Activated CD8-positive, alpha-beta memory T cell treated with anti-CD3 and anti-CD28 coated beads, Interleukin-2, amount 10 ng/mL, durations not matched to agents 7 days and 5 days (primary cell): ENCODE data around the gene NDUFB11. TPM values are rescaled to one million over a fixed set of nuclear protein-coding genes. Genes with fewer than 3 reads are reported as not detected.

ENCODE experiments used
- ATAC-seq: fragments of 150-1000 bp; cut with Tn5 transposase; one replicate; pipeline ENCODE4 v1.10.0; 2021; ENCODE audit warnings: moderate library complexity
- CTCF ChIA-PET: fragments of 350-600 bp; sonication (Branson Sonifier 250); formaldehyde crosslinking; loops from one replicate; lab custom pipeline; 2021; ENCODE audit warnings: antibody characterized with exemption; lab: Charles Lee
- DNase-seq: peaks from one replicate; pipeline ENCODE4 v3.0.0-alpha.2; 2020
- H3K27ac Mint-ChIP-seq: one replicate; pipeline ENCODE4 v1.8.0; 2021; ENCODE audit warnings: mild to moderate bottlenecking, mixed read lengths
- H3K27me3 Mint-ChIP-seq: one replicate; pipeline ENCODE4 v1.8.0; 2021; ENCODE audit warnings: mixed read lengths
- H3K36me3 Mint-ChIP-seq: one replicate; pipeline ENCODE4 v1.8.0; 2021; ENCODE audit warnings: mild to moderate bottlenecking, mixed read lengths
- H3K4me1 Mint-ChIP-seq: one replicate; pipeline ENCODE4 v1.8.0; 2021; ENCODE audit warnings: mixed read lengths
- H3K4me3 Mint-ChIP-seq: one replicate; pipeline ENCODE4 v1.8.0; 2021; ENCODE audit warnings: mild to moderate bottlenecking, moderate library complexity, mixed read lengths
- H3K9me3 Mint-ChIP-seq: one replicate; pipeline ENCODE4 v1.8.0; 2022; ENCODE audit warnings: low read depth, mixed read lengths
- total RNA-seq, 2 experiments: library from RNA; stranded (reverse); gene quantifications; one replicate each; pipeline ENCODE4 v1.2.3, GENCODE V29; 2021

The NDUFB11 gene
- 10 to 100 TPM; 82.7 to 97.6 TPM for total RNA-seq

DNA sequence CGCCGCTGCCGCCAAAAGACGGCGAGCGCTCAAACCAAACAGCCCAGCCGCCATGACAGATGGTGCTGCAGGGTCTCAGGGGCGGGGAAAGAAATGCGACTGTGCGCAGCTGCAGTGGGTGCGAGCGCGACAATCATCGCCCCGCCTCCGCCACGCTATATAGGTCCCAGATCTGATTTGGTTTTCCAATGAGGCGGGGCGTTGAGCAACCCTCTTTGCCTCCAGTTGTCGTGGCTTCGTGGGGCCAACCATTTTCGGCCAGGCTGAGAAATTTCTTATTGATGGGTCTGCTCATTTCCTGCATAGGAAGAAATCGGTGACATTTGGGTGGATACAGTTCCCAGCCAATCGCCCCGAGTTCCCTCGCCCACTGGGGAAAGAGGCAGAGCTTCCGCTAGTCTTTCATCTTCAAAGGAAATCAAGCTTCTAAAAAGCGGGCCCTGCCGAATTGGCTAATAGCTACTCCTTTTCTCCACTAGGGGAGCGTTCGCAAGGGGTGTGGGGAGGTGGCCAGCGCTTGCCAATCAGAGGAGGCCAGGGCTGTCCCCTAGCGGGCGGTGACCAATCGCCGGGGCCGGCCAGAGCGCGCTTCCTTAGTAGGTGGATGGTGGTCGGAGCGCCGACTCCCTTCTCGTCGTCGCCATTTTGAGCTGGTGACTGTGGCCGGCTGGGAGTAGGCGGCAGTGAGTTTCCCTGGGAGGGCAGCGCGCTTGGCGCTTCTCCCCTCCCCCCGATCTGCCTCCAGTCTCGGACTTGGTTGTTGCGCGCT is at the start of gene NDUFB11, which contains the start of gene RBM10:
NDUFB11 (minus strand) TSS at position 77 of the 769 bp plus-strand sequence; CDS start at position 54, 23 bp downstream.
RBM10 (plus strand) TSS at position 596 of the 769 bp plus-strand sequence. CDS start 2,261 bp downstream, outside the sequence.
- Mint-ChIP-seq H3K4me3 (peak within 1 kb of the TSS; percentile 98), H3K9me3 (no peaks in the 10 kb centered on the region), H3K27ac (peak within 1 kb of the TSS; percentile 99), H3K4me1 (peaks cover 23% of the 10 kb centered on the region), H3K27me3 (no peaks in the 10 kb centered on the region), H3K36me3 (peaks cover 36% of the 10 kb centered on the region)
- CTCF ChIA-PET = interaction anchor here (0.6 to 1.5 kb wide), 7 partner anchors 10 to 378 kb away, joined by 3 to 10 read pairs (median 4); partner anchors contain the start of gene RP2
- ATAC-seq (peak; percentile 95), DNase-seq (peak; percentile 96)

DNA sequence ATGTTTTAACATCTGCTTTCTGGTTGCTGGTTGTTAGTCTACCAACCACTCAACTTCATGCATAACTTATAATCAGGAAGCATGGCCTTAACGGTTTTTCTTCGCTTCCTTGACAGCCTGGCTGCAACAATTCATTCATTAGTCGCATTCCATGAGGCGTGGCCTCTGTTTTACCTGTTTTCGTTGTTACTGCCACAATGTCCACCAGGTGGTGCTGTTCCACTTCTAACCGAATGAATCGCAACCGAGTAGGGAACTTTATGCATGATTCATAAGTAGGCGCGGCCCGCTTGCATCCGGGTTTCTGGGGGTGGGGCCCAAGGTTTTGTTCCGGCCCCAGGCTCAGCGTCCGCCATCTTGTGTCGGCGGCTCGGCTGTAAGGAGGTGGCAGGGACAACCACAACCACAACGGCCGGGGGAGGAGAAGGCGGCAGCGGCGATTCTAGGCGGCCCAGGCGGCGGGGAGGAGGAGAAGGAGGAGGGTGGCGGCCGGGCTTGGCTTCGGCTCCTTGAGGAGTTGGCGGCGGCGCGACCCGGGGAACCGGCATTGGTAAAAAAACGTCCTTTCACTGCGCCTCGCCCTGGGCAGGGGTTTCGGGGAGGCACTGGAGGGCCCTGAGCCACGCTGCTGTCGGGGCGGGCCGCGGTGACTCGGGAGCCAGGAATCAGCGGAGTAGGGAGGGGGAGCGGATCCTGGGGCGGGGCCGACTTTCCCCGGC is 49.1 kb upstream of the NDUFB11 start, which contains the start of gene UBA1:
UBA1 (plus strand) TSS at position 355 of the 719 bp plus-strand sequence. CDS start 4,974 bp downstream, outside the sequence.
- H3K27me3 Mint-ChIP-seq = no peaks in the 10 kb centered on the region
- H3K4me1 Mint-ChIP-seq = peaks cover 47% of the 10 kb centered on the region
- DNase-seq (peak; percentile 95), ATAC-seq (peak; percentile 74)
- H3K4me3 Mint-ChIP-seq = peak within 1 kb of the TSS; percentile 89
- CTCF ChIA-PET = interaction anchor here (1.0 to 1.8 kb wide), 6 partner anchors 45 to 330 kb away, joined by 3 to 8 read pairs (median 4); no protein-coding TSS in a partner anchor
- no peaks in the 10 kb centered on the region for H3K9me3 Mint-ChIP-seq
- peaks cover 11% of the 10 kb centered on the region for H3K36me3 Mint-ChIP-seq
- peak within 1 kb of the TSS; percentile 95 for H3K27ac Mint-ChIP-seq

DNA sequence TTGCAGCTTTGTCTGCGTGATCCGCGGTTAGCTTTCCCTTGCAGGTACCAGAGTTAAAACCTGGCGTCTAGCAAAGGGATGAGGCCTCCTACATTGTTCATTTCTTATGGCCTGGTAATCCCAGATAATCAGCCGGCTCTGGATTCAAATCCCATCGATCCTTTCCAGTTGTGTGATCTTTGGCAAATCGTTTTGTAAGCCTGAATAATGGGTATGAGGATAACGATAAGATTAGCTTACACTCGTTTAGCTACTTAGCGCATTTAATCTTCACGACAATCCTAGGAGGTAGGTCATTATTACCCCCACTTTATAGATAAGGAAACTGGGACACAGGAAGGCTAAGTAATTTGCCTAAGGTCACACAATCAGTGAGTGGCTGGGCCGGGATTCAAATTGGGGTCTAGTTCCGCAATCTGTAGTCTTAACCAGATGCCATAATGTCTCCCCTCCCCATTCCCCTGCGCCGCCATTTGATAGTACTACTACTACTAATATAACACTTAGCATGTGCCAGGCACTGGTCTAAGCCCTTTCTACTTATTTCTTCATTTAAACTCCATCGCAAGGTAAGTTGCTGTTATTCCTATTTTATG is 47.4 kb upstream of the NDUFB11 start:
- no peaks in the 10 kb centered on the region for H3K27me3 Mint-ChIP-seq
- peaks cover 43% of the 10 kb centered on the region for H3K4me1 Mint-ChIP-seq
- peaks cover 10% of the 10 kb centered on the region for H3K36me3 Mint-ChIP-seq
- CTCF ChIA-PET = interaction anchor here (1.3 to 2.8 kb wide), 5 partner anchors 47 to 331 kb away, joined by 3 to 15 read pairs (median 10); partner anchors contain the start of genes NDUFB11 and RBM10
- peak overlapping the region; percentile 93 for H3K27ac Mint-ChIP-seq
- H3K4me3 Mint-ChIP-seq = peak overlapping the region; percentile 84
- ATAC-seq (no peak), DNase-seq (no peak)
- no peaks in the 10 kb centered on the region for H3K9me3 Mint-ChIP-seq

DNA sequence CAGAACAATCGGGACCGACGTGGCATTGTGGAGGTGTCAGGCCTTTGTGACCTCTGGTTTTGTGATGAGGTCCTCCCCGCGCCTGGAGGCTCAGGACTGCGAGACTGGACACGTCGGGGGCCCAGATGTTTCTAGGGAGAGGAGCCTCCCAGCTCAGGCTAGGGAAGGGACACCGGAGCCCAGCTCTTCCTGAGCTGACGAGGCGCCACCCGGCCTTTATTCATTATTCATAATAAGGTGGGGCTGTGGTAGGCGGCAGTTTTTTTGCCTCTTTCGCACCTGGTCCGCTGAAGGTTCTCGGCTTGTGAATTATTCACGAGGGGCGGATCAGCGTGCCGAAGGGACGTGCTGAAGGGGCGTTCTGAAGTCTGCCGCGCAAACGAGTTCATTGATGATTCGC is 46.8 kb upstream of the NDUFB11 start:
- Mint-ChIP-seq H3K4me3 (peak overlapping the region; percentile 84), H3K36me3 (peaks cover 11% of the 10 kb centered on the region), H3K9me3 (no peaks in the 10 kb centered on the region), H3K27me3 (no peaks in the 10 kb centered on the region), H3K4me1 (peaks cover 38% of the 10 kb centered on the region), H3K27ac (peak overlapping the region; percentile 93)
- DNase-seq = peak; percentile 73
- CTCF ChIA-PET = interaction anchor here (0.8 to 2.8 kb wide), 5 partner anchors 10 to 332 kb away, joined by 3 to 15 read pairs (median 10); partner anchors contain the start of genes NDUFB11 and RBM10
- ATAC-seq = peak; percentile 3

DNA sequence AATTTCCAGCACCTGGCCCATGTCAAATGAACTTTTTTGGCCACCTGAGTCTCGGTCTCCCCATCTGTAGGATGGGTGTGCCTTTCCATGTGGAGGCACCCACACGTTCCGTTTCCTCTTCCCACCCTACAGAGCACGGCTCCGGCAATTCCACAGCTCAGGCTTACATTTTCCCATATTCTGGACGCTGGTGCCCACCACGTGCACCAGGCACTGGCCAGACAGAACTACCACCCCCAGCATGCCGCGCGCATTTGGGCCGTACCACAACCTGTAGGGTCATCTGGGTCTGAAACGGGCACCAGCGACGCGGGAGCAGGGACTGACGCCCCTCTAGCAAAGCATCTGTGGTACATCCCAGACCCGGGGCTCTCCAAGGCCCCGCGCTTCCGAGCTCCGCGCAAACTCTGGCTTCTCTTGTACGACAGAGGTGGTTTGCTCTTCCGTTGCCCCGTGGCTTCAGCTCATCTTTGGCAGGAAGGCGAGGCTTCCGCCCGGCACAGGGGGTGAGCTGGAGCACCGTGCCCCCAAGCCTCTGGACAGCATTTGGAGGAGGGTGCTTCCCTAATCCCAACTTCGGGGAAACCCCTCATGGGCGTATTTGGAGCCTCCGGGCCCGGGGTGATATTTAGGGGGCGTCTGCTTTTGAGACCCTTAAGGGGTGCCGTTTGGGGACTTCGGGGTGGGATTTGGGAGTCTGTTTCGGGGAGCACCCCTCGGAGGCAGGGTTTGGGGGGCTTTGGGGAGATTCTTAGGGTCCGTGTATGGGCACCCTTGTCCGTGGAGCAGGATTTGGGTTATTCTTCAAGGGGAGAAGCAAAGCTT is 46.2 kb upstream of the NDUFB11 start:
- H3K9me3 Mint-ChIP-seq = no peaks in the 10 kb centered on the region
- H3K36me3 Mint-ChIP-seq = peaks cover 9% of the 10 kb centered on the region
- DNase-seq (peak; percentile 91), ATAC-seq (peak; percentile 78)
- H3K27me3 Mint-ChIP-seq = no peaks in the 10 kb centered on the region
- CTCF ChIA-PET = interaction anchor here (0.8 to 2.8 kb wide), 5 partner anchors 10 to 333 kb away, joined by 3 to 15 read pairs (median 10); partner anchors contain the start of genes NDUFB11 and RBM10
- H3K4me3 Mint-ChIP-seq = peak overlapping the region; percentile 84
- H3K27ac Mint-ChIP-seq = peak overlapping the region; percentile 93
- H3K4me1 Mint-ChIP-seq = peaks cover 31% of the 10 kb centered on the region

DNA sequence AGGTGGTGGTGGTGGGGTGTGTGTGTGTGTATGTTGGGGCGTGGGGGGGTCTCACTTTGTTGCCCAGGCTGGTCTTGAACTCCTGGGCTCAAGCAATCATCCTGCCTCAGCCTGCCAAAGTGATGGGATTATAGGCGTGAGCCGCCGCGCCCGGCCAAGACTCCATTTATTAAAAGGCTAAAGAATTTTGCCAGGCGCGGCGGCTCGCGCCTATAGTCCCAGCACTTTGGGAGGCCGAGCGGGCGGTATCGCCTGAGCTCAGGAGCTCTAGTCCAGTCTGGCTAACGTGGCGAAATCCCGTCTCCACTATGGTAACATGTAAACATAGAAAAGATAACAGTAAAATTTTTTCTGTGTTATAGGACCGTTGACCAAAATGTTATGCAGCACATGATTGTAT is 45.4 kb upstream of the NDUFB11 start:
- DNase-seq (no peak), ATAC-seq (no peak)
- H3K27me3 Mint-ChIP-seq = no peaks in the 10 kb centered on the region
- CTCF ChIA-PET = interaction anchor here (2.6 kb wide), 1 partner anchor 194 kb away, joined by 12 read pairs; no protein-coding TSS in a partner anchor
- no peaks in the 10 kb centered on the region for H3K9me3 Mint-ChIP-seq
- no peak overlapping the region for H3K27ac Mint-ChIP-seq
- H3K4me3 Mint-ChIP-seq = no peak overlapping the region
- peaks cover 10% of the 10 kb centered on the region for H3K36me3 Mint-ChIP-seq
- H3K4me1 Mint-ChIP-seq = peaks cover 25% of the 10 kb centered on the region

DNA sequence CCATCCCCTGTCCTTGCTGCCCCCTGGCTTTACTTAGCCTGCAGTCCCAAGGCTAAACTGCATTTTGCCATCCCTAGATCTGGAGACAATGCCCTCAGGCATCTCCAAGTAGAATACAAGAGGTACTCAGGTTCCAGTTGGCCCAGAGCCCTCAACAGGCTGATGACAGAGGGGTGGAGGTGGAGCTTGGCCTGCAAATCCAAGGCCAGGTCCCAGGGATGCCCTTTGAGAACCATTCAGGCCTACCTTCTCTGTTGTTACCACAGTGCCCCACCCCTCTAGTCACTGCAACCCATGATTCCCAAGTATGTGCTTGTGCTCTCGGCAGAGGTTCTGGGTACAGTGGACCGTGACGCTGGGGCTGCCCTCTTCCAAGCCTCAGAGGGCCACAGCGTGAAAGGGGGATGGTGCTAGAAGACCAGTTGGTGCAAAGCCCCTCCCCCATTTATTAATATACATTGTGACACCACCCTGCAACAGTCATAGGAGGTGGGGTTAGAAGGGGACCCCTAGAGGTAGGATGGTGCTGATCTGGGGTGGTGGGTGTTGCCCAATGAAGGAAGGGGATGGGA is 42.7 kb upstream of the NDUFB11 start:
- peaks cover 16% of the 10 kb centered on the region for H3K36me3 Mint-ChIP-seq
- ATAC-seq (no peak), DNase-seq (no peak)
- H3K9me3 Mint-ChIP-seq = no peaks in the 10 kb centered on the region
- H3K4me1 Mint-ChIP-seq = peaks cover 11% of the 10 kb centered on the region
- no peaks in the 10 kb centered on the region for H3K27me3 Mint-ChIP-seq
- CTCF ChIA-PET = no interaction called here
- H3K27ac Mint-ChIP-seq = no peak overlapping the region
- H3K4me3 Mint-ChIP-seq = no peak overlapping the region

DNA sequence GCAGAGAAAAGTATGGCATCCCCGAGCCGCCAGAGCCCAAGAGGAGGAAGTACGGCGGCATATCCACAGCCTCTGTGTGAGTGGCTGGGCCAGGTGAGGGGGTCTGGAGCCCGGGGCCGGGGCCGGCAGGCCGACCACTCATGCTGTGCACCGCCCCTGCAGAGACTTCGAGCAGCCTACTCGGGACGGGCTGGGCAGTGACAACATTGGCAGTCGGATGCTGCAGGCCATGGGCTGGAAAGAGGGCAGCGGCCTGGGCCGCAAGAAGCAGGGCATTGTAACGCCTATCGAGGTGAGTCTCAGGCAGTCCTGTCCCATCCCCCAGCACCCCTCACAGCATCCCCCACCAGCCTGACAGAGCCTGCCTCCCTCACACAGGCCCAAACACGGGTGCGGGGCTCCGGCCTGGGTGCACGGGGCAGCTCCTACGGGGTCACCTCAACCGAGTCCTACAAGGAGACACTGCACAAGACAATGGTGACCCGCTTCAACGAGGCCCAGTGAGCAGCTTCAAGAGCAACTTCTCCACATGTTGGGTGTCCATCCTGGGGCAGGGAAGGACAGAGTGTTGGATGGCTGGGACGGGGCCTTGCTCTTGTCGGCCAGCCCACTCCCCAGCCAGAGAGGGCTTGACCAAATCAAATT is 41.7 kb upstream of the NDUFB11 start:
- no peaks in the 10 kb centered on the region for H3K27me3 Mint-ChIP-seq
- no peak overlapping the region for H3K27ac Mint-ChIP-seq
- CTCF ChIA-PET = no interaction called here
- H3K4me1 Mint-ChIP-seq = peaks cover 8% of the 10 kb centered on the region
- ATAC-seq (no peak), DNase-seq (no peak)
- H3K9me3 Mint-ChIP-seq = no peaks in the 10 kb centered on the region
- no peak overlapping the region for H3K4me3 Mint-ChIP-seq
- peaks cover 17% of the 10 kb centered on the region for H3K36me3 Mint-ChIP-seq

DNA sequence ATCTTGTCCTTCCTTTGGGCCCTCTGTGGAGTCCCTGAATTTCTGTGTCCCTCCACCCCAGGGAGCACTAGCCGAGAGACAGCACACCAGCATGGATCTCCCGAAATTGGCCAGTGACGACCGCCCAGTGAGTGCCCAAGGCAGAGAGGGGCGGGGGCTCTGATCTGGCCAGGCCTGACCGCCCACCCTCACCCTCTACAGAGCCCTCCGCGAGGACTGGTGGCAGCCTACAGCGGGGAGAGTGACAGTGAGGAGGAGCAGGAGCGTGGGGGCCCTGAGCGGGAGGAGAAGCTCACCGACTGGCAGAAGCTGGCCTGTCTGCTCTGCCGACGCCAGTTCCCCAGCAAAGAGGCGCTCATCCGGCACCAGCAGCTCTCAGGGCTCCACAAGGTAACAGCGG is 40.7 kb upstream of the NDUFB11 start:
- H3K36me3 Mint-ChIP-seq = peaks cover 20% of the 10 kb centered on the region
- no peak overlapping the region for H3K4me3 Mint-ChIP-seq
- peaks cover 3% of the 10 kb centered on the region for H3K4me1 Mint-ChIP-seq
- H3K9me3 Mint-ChIP-seq = no peaks in the 10 kb centered on the region
- ATAC-seq (no peak), DNase-seq (no peak)
- CTCF ChIA-PET = no interaction called here
- no peaks in the 10 kb centered on the region for H3K27me3 Mint-ChIP-seq
- no peak overlapping the region for H3K27ac Mint-ChIP-seq

DNA sequence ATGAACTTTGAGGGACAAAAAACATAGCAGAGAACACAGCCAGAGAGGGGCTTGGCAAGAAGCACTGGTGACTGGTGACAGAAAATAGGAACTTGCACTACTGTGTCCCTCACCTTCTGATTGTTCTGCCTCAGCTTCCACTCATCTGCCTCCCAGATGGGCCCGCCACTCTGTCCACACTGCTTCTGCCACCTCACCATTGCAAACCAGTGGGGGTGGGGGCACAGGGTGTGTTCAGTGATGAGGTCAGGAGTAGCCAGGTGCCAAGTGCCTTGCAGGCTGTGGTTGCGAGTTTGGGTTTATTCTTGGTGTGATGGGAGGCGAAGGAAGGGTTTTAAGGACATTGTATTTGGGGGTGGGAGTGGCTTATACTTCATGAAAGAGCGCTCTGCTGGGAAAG is 40.0 kb upstream of the NDUFB11 start:
- Mint-ChIP-seq H3K27me3 (no peaks in the 10 kb centered on the region), H3K9me3 (no peaks in the 10 kb centered on the region), H3K36me3 (peaks cover 22% of the 10 kb centered on the region), H3K27ac (peak overlapping the region; percentile 28), H3K4me3 (no peak overlapping the region), H3K4me1 (peaks cover 3% of the 10 kb centered on the region)
- no peak for ATAC-seq
- CTCF ChIA-PET = no interaction called here
- DNase-seq = no peak

DNA sequence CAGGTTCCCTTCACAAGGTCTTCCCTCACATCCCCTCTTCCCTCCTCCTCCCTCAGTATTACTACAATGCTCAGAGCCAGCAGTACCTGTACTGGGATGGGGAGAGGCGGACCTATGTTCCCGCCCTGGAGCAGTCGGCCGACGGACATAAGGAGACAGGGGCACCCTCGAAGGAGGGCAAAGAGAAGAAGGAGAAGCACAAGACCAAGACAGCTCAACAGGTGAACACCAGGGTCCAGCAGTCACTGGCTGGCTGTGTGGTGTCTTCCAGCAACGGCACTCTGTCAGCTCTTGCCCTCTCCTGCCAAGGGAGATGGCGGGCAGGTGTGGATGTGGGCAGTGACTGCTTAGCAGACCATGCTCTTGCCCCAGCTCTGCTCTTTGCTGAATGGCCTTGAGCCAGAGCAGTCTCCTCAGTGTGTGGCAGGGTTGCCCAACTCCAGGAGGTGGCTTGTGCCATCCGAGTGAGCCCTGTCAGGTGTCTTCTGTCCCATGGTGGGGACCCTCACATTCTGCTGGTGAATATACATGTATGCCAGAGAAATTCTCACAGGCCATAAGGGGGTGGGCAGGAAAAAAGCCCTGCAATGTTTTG is 37.7 kb upstream of the NDUFB11 start:
- no peak overlapping the region for H3K27ac Mint-ChIP-seq
- DNase-seq = no peak
- no peak for ATAC-seq

More for the DNA sequence above, 37.7 kb upstream of the NDUFB11 start:
- CTCF ChIA-PET = no interaction called here
- Mint-ChIP-seq H3K9me3 (no peaks in the 10 kb centered on the region), H3K4me1 (peaks cover 2% of the 10 kb centered on the region), H3K27me3 (no peaks in the 10 kb centered on the region), H3K4me3 (no peak overlapping the region), H3K36me3 (peaks cover 31% of the 10 kb centered on the region)
